Left cardiac atrium (tissue), 4 donors: ENCODE measurements around the gene CRELD1. TPM values are rescaled to one million over a fixed set of nuclear protein-coding genes. Genes with fewer than 3 reads are reported as not detected.
A peak's percentile ranks its signal among the peaks of the same experiment; 100 is the strongest.

Source experiments
- ATAC-seq, 2 donors: fragments of 200-7000 bp; cut with Tn5 transposase; one replicate each; pipeline ENCODE4 v1.9.1; 2020; ENCODE audit warnings: mild to moderate bottlenecking in 2 of 2, moderate library complexity in 2 of 2
- DNase-seq: peaks from one replicate; pipeline ENCODE4 v3.0.0-alpha.2; 2020
- intact Hi-C, 2 donors: fragments of 100-400 bp; cut with DNase I; formaldehyde crosslinking; loops; one replicate each; pipeline versions ENCODE4 v1.14.1 to v1.15.1; 2022 to 2023
- total RNA-seq, 2 donors: library from RNA; stranded (reverse); fragmentation: NEBNext Ultra II Directional; extraction: Animal tissue kit (Norgen Biotek cat#: 25700); gene quantifications; one replicate each; pipeline ENCODE4 v1.2.1, GENCODE V29; 2021
- donor health status: DM: no; HTN: yes; CAD: no.
- donor health status: DM: no; HTN: yes; CAD: no; lungs with severe emphysema.
- donor health status: DM: yes; HTN: yes; CAD: no.
- donor health status: Dilated cardiomyopathy.

CRELD1 gene
- total RNA-seq, 2 donors from 2014 or later: 47.4 to 59.8 TPM

DNA sequence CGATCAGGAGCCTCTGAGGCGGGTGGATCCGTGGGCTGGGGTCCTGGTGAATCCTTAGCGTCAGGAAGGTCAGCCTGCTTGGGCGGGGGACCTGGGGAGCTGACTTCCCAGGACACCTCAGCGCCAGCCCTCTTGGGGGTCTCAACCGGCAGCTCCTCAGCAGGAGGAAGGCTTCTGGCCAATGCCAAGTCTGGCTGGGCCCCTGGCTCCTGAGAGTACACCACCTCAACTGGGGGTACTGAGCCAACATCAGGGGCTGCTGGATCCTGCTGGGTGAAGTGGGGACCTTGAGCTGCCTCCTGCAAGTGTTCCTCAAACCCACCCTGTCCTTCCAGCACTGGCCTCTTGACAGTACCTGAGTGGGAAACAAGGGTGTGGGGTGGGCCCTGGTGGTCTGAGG lies 15.5 kb downstream of the CRELD1 start:
- DNase-seq: no peak
- no peak for ATAC-seq
- intact Hi-C loops: no loop called here

DNA sequence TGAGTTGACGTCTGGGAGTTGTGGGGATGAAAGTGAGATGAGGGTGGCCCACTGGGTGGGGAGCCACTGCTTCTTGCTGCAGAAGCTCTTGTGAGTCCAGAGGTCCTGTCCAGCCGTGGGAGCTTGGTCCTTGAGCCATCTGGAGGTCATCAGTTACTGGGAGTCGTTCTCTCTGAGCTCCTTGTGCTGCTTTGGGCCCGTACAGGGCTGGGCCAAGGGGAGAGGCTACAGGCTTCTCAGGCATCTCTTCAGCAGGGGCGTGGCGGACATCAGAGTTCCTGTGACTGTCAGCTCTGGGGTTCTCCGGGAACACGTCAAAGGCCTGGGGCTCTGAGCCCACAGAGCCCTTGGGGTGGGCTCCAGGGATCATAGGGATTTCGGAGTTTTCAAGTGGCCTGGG lies 16.0 kb downstream of the CRELD1 start:
- DNase-seq (no peak), ATAC-seq (no peak)
- intact Hi-C loops: no loop called here

DNA sequence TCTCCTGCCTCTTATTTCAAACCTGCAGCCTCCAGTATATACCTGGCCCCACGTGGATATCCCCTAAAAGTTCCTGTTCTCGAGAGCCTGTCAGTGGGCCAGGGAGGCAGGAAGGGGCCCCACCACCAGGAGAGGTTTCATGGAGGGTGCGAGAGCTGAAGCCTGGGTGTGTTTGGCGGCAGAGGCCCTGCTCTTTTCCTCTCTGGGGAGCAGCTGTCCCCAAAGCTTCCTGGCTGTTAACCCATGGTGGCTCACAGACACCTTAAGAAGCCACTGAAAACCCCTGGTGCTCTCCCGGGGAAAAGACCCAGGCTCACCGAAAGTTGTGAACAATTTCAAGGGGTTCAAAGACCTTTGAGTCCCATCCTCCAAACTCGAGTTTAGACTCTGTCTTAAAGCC lies 17.5 kb downstream of the CRELD1 start:
- DNase-seq (no peak), ATAC-seq (no peak)
- intact Hi-C loops: no loop called here

DNA sequence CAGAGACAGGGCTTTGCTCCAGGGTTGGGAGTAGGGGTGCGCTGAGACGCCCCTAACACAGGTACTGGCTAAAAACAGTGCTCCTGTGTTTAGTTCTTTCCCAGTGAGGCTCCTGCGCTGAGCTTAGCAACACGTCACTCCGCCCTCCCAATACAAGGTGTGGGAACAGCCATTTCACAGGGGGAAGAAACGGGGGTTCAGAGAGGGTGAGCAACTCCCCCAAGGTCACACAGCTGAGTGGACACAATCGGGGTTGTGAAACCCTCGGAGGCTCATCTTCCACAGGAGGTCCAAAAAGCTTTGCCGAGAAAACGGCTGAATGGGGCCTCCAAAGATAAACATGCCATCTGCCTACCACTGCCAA lies 17.9 kb downstream of the CRELD1 start:
- intact Hi-C loops: no loop called here
- DNase-seq: no peak
- ATAC-seq: no peak

DNA sequence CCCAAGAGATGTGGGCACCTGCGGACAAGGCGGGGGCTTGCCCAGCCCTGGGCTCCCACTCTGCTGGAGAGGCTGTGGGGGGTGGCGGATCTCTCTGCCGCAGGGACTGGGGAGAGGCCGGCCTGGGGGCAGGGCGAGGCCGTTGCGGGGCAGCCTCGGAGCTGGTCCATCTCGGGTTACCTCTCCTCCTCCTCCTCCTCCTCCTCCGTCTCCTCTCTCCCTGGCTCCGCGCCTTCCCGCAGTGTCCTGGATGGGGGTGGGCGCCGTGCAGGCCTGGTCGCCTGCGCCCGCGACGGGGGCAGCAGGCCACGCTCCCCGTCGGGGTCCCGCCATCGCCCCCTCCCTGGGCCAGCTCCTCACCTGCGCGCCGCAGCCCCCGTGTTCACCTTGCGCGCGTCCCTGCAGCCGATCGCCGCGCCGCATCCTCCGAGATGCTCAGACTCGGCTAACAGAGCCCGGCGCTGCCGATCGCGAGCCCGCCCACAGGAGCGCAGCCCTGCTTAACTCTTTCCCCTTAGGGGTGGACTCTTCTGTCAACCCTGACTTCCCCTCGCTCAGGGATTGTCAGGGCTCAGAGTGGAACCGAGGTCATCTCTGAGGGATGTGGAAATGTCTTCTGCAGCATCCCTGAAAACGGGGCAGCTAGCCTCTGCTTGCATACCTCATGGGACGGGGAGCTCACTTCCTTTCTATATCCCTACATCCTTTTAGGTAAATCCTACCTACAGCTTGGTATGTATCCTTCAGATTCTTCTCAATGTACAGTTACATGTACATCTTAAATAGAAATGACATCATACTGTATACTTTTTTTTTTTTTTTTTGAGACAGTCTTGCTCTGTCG lies 18.6 kb downstream of the CRELD1 start, which contains the start of gene PRRT3:
Gene PRRT3 (minus strand): TSS at position 447 of the 844 bp plus-strand sequence. CDS start 2,293 bp downstream, outside the sequence.
- intact Hi-C loops: no loop called here
- ATAC-seq: peak; percentile 57 to 61
- DNase-seq: peak; percentile 42

DNA sequence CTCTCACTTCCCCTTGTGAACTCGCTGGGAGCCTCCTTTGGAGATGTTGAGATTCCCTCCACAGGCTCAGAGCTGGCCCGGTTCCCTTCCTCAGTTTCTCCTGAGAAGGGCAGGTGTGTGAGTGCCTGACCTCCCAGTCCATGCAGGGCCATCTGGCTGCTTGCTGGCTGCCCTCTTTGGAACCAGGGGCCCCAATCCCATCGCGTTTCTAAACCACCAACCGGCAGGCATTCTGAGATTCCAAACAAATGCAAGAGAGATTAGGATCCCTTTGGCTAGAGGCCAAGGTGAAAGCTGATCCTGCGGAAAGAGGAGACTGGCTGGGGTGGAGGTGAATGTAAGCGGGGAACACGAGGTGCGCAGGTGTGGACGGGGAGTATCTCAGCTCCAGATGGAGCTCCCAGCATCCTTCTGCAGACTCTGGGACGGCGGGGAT lies 21.5 kb downstream of the CRELD1 start:
- ATAC-seq (no peak), DNase-seq (no peak)
- intact Hi-C loops: no loop called here

DNA sequence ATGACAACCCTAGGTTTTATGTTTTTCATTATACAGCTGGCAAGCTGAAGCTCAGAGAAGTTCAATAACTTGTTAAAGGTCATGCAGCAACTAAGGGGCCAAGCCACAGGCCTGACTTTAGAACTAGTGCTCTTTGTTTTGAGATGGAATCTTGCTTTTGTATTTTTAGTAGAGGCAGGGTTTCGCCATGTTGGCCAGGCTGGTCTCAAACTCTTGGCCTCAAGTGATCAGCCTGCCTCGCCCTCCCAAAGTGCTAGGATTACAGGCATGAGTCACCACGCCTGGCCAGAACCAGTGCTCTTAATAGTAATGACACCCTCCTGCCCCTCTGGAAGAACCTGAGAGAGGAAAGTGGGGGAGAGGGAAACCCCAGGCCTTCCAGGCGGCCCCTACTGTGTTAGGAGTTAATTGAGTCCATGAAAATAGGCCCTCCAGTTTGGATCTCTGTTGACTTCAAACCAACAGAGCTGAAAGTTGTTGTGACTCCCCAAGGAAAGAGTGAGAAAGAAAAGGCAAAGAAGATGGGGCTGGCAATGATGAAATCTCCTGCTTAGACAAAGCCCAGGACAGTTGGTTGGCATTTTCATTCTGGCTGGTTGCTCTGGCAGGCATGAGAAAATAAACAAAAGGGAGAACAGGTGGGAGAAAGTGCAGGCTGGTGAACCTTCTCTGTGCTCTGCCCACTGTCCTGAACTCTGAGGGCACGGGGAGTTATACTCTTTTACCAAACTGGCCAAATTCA lies 22.1 kb downstream of the CRELD1 start:
- intact Hi-C loops: no loop called here
- ATAC-seq: no peak

DNA sequence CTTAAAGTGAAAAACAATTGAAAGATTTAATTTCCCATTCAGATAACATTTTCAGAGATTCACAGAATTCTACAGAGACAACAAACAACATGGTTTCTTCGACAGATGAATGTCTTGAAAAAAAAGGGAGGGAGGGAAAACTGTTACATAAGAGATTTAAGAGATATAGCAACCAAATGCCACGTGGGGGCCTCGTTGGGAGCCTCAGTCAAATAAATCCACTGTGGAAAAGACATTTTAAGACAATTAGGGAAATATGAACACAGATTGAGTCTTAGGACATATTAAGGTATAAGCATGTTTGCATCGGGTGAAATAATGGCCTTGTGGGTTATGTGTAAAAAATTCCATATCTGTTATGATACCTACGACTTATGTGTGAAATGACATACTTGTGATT lies 23.6 kb downstream of the CRELD1 start:
- intact Hi-C loops: no loop called here
- ATAC-seq: no peak
- no peak for DNase-seq

More for the DNA sequence above, 22.1 kb downstream of the CRELD1 start:
- no peak for DNase-seq

DNA sequence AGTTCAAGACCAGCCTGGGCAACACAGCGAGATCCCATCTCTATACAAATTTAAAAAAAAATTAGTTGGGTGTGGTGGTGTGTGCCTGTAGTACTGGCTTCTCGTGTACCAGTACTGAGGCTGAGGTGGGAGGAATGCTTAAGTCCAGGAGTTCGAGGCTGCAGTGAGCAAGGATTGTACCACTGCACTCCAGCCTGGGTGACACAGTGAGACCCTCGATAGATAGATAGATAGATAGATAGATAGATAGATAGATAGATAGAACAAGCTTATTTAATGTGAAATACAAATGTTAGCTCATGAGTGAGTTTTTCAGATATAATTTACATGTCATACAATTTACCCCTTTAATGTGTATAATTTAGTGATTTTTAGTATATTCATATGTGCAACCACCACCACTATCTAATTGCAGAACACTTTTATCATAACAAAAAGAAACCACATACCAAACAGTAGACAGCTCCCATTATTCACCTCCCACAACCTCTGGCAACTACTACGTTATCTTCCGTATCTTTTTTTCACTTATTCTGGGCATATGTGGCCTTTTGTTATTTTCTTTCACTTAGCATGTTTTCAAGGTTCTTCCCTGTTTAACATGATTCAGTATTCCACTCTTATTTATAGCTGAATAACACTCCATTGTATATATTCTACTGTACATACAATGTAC lies 31.7 kb downstream of the CRELD1 start:
- DNase-seq (no peak), ATAC-seq (no peak)
- intact Hi-C loops: no loop called here

DNA sequence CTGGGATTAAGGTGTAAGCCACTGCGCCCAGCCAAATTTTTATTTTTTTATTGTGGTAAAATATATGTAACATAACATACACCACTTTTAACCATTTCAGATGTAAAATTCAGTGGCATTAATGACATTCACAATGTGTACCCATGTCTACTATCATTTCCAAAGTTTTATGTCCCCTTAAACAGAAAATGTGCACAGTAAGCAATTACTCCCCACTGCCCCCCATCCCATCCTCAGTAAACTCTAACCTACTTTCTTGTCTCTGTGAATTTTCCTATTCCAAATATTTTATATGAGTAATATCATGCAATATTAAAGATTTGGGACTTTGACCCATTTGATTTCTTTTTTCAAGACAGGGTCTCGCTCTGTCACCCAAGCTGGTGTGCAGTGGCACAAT lies 33.2 kb downstream of the CRELD1 start:
- intact Hi-C loops: no loop called here
- no peak for DNase-seq
- ATAC-seq: no peak

DNA sequence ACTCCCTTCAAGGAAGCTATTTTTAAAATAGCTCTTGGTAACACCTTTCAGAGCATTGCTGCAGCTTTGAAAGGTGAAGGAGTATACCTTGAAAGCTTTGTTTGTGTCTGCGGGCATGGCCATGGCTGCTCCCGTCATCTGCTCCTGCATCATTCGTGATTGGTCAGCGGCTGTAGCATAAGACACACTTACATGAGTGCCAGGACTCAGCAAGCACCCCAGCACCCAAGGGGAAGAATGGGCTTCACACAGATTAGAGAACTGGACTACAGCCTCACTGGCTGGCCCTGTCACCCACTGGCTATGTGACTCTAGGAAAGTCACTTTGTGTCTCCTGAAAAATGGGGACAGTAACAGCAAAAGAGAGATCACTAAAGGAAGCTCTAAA lies 36.0 kb downstream of the CRELD1 start:
- intact Hi-C loops: no loop called here
- ATAC-seq: no peak

DNA sequence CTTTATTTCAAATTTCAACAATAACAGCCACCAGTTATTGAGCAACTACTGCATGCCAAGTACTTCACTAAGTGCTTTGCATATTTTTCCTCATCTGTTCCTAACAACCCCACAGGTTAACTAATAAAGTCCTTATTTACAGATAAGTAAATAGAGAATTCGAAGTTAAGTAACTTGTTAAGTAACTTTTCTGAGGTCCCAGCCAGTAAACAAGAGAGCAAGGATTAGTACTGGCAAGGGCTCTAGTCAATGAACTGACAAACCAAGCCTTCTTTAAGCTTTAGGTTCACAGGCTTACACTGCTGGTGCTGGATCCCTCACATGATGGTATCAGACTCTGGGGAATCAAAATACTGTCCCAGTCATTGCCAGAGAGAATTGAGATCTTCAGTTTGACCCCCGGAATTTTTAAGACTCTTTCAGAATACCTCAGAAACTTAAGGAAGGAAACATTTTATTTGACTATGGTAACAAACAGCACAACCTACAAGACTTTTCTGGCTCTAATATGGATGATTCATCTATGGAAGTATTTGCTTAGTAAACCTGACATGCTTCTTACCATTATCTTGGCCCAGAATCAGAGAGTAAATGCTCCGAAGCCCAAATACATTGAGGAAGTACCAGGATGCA lies 36.5 kb downstream of the CRELD1 start:
- DNase-seq (no peak), ATAC-seq (no peak)
- intact Hi-C loops: no loop called here

More for the DNA sequence above, 36.0 kb downstream of the CRELD1 start:
- DNase-seq: no peak

DNA sequence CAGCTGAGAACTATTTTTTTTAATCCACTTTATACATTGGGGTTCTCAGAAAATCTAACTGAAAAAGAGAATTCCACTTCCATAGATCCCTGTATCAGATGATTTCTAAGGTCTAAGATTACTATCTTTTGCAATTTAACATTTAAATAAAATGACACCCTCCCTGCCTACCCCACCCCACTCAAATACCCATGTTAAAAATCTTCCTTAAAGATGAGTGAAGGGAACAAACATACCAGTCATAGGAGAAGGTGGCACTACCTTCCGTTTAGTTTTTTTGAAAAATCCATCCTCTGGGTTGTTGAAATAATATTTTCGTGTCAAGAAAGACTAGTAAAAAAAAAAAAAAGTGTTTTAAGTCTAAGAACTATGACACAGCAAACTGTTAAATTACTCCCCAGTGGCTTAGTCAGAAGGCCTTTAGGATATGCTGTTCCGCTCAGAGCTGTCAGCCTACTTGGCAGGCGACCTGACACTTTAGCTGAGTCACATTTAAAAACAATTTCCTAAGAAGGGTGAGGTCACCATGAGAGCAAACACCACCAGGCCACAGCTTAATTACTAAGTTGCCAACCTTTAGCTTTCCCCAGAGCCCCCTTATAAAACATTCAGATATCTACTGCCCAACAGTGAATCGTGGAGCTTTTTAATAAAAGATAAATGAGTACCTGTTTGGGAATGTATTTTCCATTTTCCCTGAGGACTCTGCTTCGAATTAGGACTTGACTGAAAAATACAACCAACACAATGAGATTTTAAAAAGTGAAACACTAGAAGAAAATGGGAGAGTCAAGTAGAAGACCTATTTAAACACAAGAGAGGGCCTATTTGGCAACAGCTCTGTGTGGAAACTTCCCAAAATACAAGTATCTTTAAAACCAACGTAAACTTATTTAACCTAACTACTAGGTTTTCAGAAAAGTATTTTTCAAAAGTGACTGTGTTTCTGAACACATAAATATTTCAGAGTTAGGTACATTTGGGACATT lies 43.4 kb downstream of the CRELD1 start:
- intact Hi-C loops: no loop called here
- DNase-seq (peak; percentile 81), ATAC-seq (peak; percentile 98 to 99)

DNA sequence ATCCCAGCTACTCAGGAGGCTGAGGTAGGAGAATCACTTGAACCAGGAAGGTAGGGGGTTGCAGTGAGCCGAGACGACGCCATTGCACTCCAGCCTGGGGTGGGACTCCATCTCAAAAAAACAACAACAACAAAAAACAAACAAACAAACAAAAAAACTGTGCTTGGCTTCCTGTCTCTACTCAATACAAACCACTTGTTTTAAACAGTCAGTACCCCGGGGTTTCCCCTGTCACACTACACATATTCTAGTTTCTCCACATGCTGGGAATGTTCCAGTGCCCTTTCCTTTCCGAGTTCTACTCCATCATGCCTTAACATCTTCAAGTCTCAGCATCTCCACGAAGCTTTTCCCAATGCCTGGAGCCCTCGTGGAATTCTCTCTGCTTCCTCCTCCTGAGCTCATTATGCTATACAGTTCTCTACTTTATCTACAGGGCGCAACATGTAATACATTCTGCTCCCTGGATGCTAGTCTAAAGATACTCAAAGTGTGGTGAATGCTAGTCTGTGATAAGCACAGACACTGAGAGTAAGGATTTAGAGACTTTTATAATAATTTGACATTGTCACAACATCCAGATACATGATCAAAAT lies 45.2 kb downstream of the CRELD1 start:
- intact Hi-C loops: no loop called here
- DNase-seq (no peak), ATAC-seq (no peak)

DNA sequence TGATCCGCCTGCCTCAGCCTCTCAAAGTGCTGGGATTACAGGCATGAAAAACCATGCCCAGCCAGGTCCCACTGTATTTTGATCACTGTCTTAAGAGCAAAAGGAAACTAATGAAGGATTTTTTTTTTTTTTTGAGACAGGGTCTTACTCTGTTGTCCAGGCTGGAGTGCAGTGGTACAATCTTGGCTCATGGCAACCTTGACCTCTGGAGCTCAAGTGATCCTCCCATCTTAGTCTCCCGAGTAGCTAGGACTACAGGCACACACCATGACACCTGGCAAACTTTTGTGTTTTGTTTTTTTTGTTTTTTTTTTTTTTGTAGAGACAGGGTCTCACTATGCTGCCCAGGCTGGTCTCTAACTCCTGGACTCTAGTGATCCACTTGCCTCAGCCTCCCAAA lies 46.6 kb downstream of the CRELD1 start:
- DNase-seq: no peak

DNA sequence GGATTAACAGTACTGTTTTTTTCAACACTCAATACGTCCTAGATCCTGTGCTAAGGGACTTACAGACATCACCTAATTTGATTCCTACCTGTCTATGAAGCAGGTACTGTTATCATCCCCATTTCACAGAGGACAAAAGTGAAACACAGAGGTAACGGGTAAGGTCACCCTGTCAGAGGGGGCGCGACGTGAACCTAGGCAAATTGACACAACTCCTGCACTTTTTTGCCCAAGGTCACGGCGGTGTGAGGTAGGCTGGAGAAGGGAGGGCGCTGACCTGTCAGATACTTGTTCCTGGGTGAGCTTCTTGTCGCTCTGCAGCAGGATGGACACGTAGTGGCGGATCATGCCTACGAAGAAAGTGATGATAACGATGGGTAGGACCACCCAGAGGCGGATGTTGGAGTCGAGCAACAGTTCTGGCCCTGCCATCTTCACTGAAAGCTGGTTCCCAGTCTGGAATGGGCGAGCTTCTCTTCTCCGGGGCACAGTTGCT lies 52.6 kb downstream of the CRELD1 start:
- ATAC-seq: peak; percentile 56 to 64
- no peak for DNase-seq
- intact Hi-C loops: no loop called here

More for the DNA sequence above, 46.6 kb downstream of the CRELD1 start:
- ATAC-seq: no peak
- intact Hi-C loops: no loop called here

DNA sequence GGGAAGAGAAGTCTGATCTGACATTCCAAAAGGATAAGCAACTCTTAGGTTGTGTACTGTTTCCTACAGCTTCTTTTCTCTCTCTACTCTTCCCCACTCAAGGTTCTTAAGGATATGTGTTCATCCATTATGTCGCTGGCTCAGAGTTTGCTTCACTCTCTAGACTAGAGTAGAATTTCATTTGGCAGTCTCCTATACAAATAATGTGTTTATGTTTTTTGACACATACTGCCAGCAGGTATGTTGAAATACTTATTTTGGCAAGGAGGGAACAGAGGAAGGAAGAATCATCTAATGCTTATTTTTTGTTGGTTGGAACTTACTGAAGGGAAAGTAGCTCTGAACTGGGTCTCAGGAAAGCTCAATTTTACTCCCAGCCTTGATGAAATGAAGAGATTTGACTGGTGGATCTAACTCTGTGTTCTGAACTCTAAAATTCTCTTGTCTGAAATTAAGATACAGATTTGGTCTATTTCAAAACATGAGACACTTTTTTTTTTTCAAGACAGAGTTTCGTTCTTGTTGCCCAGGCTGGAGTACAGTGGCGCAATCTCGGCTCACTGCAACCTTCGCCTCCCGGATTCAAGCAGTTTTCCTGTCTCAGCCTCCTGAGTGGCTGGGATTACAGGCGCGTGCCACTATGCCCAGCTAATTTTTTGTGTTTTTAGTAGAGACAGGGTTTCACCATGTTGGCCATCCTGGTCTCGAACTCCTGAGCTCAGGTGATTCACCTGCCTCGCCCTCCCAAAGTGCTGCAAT lies 60.6 kb downstream of the CRELD1 start:
- ATAC-seq (peak in 1 of 2 donors; percentile 34), DNase-seq (no peak)
- intact Hi-C loops: no loop called here
